HG03432 (cell line): ENCODE data around the gene OR14I1.

Experiments
- ATAC-seq: cut with Tn5 transposase; IDR thresholded peaks from one replicate; pipeline ENCODE4 v1.9.1; 2021; ENCODE audit warnings: mild to moderate bottlenecking, moderate library complexity; ENCODE audit not compliant: unreplicated experiment

Gene OR14I1

GRCh38 chr1:248688527-248689298, 13.9 kb downstream of the OR14I1 start:
- peak; percentile 79 for ATAC-seq

- peak; percentile 78 for ATAC-seq
Measured at GRCh38 chr1:248686815-248687214, 15.8 kb downstream of the OR14I1 start.

GRCh38 chr1:248681651-248682050, 20.9 kb downstream of the OR14I1 start:
- no peak for ATAC-seq

GRCh38 chr1:248670003-248670402, 32.6 kb downstream of the OR14I1 start:
- ATAC-seq: no peak

- ATAC-seq: peak; percentile 97
Measured at GRCh38 chr1:248663453-248664328, 38.9 kb downstream of the OR14I1 start.

- peak; percentile 61 for ATAC-seq
Measured at GRCh38 chr1:248656797-248657196, 45.8 kb downstream of the OR14I1 start.

GRCh38 chr1:248655354-248655753, 47.2 kb downstream of the OR14I1 start, which contains the start of gene OR2T27:
Gene OR2T27, minus strand, starts transcription at chr1:248655528. Its CDS starts 4,644 bp downstream, at chr1:248650884.
- peak; percentile 70 for ATAC-seq
